ENCODE data around the gene PDE3A. TPM values are rescaled to one million over a fixed set of nuclear protein-coding genes. Genes with fewer than 3 reads are reported as not detected.

Gene PDE3A
- total and polyA plus RNA-seq, 10 of the 15 experiments (the other 5 are each of a cell fraction or from before 2014, with no cell fraction given) = 0.01 to 2.6 (median 1.5) TPM

DNA sequence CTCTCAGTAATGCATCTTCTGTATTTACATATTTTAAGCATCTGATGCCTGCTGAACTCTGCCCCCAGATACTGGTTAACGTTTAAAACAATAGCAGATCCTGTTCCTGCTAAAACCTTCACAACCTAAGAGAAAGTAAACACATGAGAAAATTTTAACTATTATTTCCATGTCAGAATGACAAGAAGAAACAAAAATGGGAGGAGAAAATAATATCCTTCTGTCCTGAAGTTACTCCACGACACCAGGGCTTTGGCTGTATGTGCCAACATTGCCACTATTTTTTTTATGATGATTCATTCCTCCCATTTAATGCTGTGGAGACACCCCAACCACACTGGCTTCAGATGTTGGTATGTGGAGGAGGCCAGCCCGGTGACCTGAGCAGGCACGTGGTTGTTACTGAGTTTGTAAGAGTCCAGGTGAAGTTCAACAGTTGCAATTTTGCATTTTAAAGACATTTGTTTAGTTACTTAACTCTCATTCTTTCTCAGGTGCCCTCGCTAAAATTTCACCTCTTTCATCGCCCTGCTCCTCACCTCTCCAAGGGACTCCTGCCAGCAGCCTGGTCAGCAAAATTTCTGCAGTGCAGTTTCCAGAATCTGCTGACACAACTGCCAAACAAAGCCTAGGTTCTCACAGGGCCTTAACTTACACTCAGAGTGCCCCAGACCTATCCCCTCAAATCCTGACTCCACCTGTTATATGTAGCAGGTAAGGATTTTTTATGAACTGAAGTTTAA is 261.2 kb downstream of the PDE3A start:
- Histone ChIP-seq H3K4me1 (ENCODE audit: control insufficient read depth, insufficient read depth, low read length) (no peaks in the 10 kb centered on the region), H3K9me3 (replicated peaks; ENCODE audit: control insufficient read depth, insufficient read depth, low read length) (no peaks in the 10 kb centered on the region), H3K27ac (ENCODE audit: control insufficient read depth, insufficient read depth) (no peak overlapping the region), H2AFZ (ENCODE audit: control insufficient read depth, low read depth, low read length) (no peak overlapping the region), H3K27me3 (replicated peaks in 1 of 2; ENCODE audit: control insufficient read depth in 2 of 2, insufficient read depth in 2 of 2, low read length in 1 of 2) (no peaks in the 10 kb centered on the region), H3K4me2 (ENCODE audit: control insufficient read depth, insufficient read depth) (no peak overlapping the region), H3K79me2 (ENCODE audit: control insufficient read depth, insufficient read depth, low read length) (no peaks in the 10 kb centered on the region), H4K20me1 (ENCODE audit: control insufficient read depth, insufficient read depth) (no peaks in the 10 kb centered on the region), H3K36me3 (ENCODE audit: control insufficient read depth in 2 of 2, insufficient read depth in 2 of 2, low read length in 1 of 2) (no peaks in the 10 kb centered on the region), H3K4me3 (no peak overlapping the region), H3K9ac (ENCODE audit: control insufficient read depth, insufficient read depth, low read length) (no peak overlapping the region)
- CTCF ChIA-PET = no interaction called here
- RAD21 ChIA-PET (ENCODE audit: unreplicated experiment) = no interaction called here
- in situ Hi-C loops (cut with MboI) (no loop called here), intact Hi-C loops (cut with micrococcal nuclease; ENCODE audit: unreplicated experiment) (no loop called here)
- FAIRE-seq (no peak), DNase-seq (ENCODE audit: low read depth, low spot score) (no peak), ATAC-seq (no peak)
- POLR2A ChIA-PET = no interaction called here
- SMC1A ChIA-PET (ENCODE audit: uncharacterized antibody, unreplicated experiment) = no interaction called here
- 9% methylated on average over 6 of the region's 6 CpGs for WGBS (ENCODE audit: insufficient coverage, insufficient replicate concordance, low lambda C conversion rate, missing lambda C conversion rate)
- TF ChIP-seq RUNX3 (IDR thresholded peaks at IDR 0.05; ENCODE audit: low read length) (no peak), POLR2A (IDR thresholded peaks at IDR 0.05; ENCODE audit: low read depth, low read length) (no peak), E2F4 (IDR thresholded peaks at IDR 0.05; ENCODE audit: low read depth, low read length) (no peak), TAF1 (IDR thresholded peaks at IDR 0.05; ENCODE audit: borderline replicate concordance, low read depth, low read length) (no peak)
- TF ChIP-seq, protein P1, sequence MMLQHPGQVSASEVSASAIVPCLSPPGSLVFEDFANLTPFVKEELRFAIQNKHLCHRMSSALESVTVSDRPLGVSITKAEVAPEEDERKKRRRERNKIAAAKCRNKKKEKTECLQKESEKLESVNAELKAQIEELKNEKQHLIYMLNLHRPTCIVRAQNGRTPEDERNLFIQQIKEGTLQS (IDR thresholded peaks at IDR 0.05; ENCODE audit: borderline replicate concordance, extremely low read depth, low read depth, low read length) = no peak
- TF ChIP-seq, protein P2, sequence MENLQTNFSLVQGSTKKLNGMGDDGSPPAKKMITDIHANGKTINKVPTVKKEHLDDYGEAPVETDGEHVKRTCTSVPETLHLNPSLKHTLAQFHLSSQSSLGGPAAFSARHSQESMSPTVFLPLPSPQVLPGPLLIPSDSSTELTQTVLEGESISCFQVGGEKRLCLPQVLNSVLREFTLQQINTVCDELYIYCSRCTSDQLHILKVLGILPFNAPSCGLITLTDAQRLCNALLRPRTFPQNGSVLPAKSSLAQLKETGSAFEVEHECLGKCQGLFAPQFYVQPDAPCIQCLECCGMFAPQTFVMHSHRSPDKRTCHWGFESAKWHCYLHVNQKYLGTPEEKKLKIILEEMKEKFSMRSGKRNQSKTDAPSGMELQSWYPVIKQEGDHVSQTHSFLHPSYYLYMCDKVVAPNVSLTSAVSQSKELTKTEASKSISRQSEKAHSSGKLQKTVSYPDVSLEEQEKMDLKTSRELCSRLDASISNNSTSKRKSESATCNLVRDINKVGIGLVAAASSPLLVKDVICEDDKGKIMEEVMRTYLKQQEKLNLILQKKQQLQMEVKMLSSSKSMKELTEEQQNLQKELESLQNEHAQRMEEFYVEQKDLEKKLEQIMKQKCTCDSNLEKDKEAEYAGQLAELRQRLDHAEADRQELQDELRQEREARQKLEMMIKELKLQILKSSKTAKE (IDR thresholded peaks at IDR 0.05; ENCODE audit: low read depth, poor library complexity, severe bottlenecking) = no peak
- BruUV-seq (replicated peaks) = no TSS peak
